ENCODE results near the gene COP1.

The COP1 gene

DNA sequence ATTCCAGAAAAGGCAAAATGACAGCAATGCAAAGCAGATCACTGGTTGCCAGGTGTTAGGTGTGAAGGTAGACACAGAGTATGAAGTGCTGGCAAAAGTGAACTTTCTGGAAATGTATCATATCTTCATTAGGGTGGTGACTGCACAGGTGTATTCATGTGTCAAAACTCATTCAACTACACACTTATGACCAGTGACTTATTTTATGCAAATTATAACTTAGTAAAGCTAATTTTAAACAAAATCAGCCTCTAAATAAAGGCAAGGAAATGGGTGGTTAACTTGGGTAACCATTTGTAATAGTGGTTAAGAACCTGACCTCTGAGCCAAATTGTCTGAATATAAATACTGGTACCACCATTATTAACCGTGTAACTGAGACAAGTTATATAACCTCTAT is 7.4 kb downstream of the COP1 start:
- DNase-seq (ENCODE audit: low read depth) = no peak

DNA sequence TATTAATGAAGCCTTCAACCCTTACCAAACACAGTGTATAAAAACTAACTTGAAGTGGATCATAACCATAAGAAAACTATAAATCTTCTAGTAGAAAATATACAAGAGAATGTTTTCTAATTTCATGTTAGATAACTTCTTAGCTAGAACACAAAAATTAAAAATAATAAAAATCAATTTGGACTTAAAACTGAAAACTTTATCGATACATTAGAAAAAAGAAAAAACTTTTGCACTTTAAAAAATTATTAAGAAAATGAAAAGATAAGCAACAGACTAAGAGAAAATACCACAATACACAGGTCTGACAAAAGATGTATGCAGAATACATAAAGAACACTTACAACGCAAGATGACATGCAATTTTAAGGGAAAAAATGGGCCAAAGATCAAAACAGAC is 8.7 kb downstream of the COP1 start:
- DNase-seq (ENCODE audit: low read depth) = no peak

DNA sequence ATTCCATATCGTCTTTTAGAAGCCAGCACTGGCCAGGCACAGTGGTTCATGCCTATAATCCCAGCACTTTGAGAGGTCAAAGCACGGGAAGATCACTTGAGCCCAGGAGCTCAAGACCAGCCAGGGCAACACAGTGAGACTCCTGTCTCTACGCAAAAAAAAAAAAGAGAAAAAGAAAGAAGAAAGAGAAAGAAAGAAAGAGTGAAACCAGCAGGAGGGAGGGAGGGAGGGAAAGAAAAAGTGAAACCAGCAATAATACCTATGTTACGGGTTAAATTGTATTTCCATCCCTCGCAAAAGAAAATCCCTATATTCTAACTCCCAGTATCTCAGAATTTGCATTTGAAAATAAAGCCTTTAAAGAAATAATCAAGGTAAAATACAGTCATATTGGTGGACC is 10.4 kb downstream of the COP1 start:
- no peak for DNase-seq (ENCODE audit: low read depth)

DNA sequence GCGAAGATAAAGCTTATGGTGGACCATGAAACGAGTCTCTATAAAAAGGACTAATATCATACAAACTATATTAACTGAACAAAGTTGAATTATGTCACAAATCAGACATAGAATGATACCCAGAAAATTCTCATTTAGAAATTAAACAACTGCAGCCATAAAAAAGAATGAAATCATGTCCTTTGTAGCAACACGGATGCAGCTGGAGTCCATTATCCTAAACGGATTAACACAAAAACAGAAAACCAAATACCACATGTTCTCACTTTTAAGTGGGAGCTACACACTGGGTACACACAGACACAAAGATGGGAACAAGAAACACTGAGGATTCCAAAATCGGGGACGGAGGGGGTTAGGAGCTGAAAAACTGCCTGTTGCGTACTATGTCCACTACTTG is 11.5 kb downstream of the COP1 start:
- DNase-seq (ENCODE audit: low read depth) = no peak

DNA sequence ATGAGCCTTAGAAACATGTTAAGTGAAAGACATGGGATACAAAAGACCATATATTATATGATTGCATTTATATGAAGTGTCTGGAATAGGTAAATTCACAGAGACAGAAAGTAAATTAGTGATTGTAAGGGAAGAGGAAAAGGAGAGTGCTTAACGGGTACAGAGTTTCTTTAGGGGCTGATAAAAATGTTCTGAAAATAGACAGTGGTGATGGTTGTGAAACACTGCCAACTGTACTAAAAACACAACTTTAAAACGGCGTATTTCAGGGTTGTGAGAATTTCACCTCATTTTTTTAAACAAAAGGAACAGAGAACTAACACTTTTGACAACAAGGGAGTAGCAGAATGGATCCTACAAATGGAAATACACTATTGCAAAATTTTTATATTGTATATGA is 13.4 kb downstream of the COP1 start:
- no peak for DNase-seq (ENCODE audit: low read depth)

DNA sequence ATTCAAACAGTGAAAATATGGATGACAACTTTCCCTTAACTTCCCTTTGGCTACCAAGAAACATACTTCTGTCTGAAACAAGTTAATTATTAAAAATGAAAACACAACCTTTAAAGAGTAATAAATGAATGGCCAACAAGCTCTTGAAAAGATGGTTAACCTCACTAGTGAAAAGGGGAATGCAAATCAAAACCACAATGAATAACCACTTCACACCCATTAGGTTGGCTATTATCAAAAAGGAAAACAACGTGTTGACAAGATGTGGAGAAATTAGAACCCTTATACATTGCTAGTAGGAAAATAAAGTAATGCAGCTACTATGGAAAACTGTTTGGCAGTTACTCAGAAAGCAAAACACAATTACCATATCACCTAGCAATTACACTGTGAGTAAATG is 14.1 kb downstream of the COP1 start:
- DNase-seq (ENCODE audit: low read depth) = no peak

DNA sequence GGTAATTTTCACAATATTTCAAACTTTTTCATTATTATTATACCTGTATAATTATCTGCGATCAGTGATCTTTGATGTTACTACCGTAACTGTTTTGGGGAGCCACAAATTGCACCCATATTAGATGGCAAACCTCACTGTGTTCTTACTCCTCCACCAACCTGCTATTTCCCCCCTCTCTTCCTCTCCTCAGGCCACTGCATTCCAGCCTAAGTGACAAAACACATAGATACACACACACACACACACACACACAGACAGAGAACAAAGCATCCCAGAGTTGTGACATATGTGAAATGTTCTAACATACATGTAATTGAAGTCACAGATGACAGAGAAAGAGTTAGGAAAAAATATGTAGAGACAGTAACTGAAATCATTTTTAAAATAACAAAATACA is 18.5 kb downstream of the COP1 start:
- DNase-seq (ENCODE audit: low read depth) = no peak

DNA sequence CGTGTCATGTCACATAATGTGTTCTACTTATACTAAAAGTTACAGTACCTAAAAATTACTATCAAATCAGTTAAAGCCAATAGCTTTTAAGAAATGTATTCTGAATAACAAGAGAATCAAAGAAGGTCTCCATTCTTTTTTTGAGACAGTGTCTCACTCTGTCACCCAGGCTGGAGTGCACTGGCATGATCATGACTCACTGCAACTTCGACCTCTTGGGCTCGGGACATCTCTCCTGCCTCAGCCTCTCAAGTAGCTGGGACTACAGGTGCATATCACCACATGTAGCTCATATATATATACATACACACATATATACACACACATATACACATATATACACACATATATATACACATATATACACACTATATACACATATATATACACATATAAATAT is 20.1 kb downstream of the COP1 start:
- DNase-seq (ENCODE audit: low read depth) = no peak

DNA sequence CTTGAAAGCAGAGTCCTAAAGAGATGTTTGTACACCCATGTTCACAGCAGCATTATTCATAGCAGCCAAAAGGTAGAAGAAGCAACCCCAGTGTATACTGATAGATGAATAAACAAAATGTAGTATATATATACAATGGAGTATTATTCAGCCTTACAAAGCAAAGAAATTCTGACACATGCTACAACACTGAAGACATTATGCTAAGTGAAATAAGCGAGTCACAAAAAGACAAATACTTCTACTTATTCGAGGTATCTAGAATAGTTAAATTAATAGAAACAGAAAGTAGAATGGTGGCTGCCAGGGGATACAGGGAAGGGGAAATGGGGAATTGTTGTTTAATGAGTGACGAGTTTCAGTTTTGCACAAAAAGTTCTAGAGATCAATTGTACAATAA is 23.5 kb downstream of the COP1 start:
- no peak for DNase-seq (ENCODE audit: low read depth)

DNA sequence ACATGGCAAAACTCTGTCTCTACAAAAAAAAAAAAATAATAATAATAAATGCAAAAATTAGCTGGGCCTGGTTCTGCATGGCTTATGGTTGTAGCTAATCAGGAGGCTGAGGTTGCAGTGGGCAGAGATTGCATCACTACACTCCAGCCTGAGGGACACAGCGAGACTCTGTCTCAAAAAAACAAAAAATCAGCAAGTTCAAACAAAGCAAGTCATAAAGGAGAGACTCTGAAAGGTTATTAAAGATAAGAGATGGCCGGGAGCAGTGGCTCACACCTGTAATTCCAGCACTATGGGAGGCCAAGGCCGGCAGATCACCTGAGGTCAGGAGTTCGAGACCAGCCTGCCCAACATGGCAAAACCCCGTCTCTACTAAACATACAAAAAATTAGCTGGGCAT is 28.8 kb downstream of the COP1 start:
- DNase-seq (ENCODE audit: low read depth) = no peak

DNA sequence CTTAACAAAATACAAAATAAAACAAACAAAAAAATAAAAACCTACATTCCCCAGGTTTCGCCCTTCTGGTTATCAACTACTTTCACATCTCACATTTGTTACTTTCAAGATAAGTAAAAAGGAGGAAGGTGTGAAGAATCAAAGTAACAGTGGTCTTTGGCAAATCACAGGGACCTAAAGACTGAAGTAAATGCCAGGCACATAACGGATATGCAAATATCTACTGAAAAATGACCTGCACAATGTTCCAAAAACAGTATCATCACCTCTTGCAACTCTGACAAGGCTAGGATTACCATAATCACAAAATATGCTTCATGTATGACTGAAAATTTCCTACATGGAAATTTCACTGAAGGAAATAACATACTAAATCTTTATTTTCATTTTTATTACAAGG is 29.3 kb downstream of the COP1 start:
- no peak for DNase-seq (ENCODE audit: low read depth)

DNA sequence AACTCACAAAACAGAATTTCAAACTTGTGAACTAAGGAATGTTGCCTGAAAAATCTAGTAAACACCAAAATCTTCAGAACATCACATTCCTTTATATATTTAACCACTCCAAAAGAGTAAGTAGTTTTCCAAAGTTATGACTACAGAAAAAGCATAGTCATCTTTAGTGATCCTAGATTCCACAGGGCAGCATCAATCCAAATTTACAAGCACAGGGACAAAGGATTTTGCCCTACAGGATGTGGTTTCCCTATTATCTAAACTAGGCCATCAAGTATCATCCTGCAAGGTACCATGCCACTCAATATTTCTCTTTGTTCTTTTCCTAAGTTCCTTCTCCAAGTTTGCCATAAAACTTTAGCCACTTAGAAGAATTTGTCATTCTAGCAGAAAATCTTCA is 33.0 kb downstream of the COP1 start:
- no peak for DNase-seq (ENCODE audit: low read depth)

DNA sequence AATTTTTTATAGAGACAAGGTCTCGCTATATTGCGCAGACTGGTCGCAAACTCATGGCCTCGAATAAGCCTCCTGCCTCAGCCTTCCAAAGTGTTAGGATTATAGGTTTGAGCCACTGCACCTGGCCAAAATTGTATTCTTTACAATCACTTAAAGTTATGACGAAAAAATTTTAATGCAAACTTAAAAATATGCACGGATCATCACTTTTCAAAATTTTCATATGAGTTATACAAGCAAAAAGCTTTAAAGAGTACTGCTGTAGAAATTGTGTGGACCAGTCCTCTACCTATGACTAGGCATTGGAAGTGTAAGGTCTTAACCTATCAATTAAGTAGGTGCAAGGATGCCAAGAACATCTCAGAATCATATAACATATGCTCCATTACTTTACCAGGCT is 34.9 kb downstream of the COP1 start:
- no peak for DNase-seq (ENCODE audit: low read depth)

DNA sequence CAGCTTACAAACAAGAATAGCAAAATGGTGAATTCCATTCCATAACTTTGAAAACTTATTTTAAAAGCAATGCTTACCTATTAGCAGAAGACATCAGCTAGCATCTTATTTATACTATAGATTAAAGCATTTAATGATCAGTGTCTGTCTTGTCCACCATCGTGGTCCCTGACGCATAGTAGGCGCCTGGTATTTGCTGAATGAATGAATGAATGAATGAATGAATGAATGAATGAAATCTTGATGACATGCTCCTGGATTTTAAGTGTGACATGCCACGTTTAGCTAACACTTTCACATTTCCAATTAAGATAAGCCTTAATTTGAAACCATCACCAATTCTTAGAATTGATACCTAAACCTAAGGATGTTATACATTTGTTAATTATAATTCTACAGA is 39.9 kb downstream of the COP1 start:
- DNase-seq (ENCODE audit: low read depth) = no peak

DNA sequence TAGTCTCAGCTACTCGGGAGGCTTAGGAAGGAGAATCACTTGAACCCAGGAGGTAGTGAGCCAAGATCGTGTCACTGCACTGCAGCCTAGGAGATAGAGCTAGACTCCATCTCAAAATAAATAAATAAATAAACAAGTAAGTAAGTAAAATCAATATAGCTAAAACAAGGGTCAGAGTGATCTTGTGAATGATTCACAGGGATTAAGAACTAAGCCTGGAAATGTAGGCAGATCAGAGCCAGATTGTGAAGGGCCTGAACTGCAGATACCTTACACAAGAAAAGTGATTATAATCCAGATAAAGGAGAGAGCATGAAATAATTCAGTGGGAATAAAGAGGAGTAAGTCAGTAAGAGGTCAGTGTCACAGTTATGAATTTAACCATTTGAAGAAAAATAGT is 41.5 kb downstream of the COP1 start:
- no peak for DNase-seq (ENCODE audit: low read depth)

DNA sequence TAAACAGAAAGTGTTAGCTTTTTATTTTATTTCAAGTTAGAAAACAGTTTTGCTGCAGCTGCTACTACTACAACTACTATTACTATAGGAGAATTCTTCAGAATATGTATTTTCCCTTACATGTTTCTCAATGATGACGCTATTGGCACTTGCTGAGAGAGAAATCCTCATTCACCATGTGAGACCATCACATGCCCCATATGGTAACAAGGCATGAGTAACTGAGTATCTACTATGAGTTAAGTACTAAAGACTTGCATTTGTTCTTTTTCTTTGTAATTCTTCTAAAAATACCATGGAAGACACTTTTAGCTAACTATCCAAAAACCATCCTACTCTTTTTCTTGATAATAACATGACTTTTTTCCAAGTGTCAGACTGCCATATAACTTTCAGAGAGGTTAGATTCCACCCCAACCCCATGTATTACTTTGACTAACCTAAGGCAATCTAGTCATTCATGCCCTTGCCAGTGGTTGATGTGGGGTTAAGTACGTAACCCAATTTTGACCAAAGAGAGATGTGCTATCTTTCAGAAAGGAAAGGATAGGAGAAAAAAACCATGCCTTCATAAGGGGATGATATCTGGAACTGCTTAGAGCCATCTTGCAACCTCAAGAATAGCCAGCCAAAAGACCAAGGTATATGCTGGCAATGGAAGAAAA is 42.9 kb downstream of the COP1 start:
- no peak for DNase-seq (ENCODE audit: low read depth)

DNA sequence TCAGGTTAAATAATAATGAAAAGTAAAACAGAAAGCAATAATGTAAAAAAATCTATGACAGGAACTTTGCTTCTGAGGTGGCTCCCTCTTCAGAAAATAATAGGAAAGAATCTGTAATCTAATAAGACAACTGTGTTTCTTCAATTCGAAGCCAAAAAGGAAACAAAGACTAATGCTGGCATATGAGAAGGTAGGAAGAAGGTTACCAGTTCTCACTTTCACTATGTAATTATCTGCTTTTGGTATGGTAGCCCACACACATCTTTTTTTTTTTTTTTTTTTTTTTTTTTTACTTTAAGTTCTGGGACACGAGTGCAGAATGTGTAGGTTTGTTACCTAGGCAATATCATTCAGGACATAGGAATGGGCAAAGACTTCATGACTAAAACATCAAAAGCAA is 47.1 kb downstream of the COP1 start:
- DNase-seq (ENCODE audit: low read depth) = no peak

DNA sequence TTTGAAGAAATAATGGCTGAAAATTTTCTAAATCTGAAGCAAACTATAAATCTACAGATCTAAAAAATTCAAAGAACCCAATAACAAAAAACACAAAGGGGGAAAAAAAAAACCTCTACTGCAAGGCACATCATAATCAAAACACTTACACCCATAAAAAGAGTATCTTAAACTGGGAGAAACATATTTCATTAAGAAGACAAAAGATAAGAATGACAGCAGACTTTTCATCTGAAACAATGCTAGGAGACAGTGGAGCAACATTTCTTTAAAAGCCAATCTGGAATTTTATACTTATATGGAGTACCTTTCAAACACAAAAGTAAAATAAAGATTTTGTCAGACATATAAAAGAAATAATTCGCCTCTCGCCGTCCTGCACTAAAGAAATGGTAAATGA is 49.1 kb downstream of the COP1 start:
- DNase-seq (ENCODE audit: low read depth) = no peak

DNA sequence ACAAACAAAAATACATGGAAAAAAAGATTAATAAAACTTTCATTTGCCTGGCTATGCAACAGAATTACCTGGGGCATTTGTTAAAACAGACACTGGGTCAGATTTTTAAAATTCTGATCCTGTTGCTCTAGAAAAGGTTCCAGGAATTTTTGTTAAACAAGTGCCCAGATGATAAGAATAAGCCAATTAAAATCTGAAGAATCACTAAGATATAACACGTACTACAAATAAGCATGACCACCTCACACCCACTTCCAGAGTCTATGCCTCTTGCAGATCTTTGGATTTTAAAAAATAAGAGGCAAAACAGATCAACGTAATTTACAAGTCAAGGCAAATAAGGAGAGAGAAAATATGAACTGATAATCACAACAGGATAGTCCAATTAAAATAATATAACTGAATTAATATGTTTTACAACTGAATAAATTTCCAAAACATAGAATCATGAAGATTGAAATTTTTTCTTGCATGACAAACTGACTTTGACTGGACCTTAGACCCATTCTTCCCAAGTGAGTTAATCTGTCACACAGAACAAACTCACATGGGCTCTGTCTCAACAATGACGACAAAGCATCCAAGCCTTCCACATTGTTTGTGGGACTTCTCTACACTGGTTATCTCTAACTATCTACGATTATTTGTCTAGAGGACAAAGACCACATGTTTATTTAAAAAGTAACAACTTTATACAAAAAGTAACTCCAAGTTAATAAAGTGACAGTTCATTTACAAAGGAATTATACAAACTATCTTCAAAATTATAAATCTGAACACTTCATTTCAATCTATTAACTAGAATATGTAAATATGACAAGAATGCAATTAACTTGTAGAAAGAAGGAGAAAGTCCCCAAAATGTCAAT is 56.9 kb downstream of the COP1 start:
- no peak for DNase-seq (ENCODE audit: low read depth)

DNA sequence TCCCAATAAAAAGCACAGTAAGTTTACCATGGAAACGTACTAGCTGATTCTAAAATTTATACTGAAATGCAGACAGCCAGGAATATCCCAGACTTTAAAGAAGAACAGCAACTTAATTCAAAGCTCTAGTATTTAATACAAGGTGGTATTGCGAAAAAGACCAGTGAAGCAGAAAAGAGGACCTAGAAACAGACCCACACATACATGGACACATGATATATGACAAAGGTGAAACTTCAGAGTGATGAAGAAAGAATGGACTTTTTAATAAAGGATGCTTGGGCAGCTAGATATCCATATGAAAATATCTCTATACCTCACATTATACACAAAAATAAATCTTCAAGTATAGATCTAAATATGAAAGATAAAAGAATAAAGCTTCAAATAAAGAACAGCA is 62.6 kb downstream of the COP1 start:
- DNase-seq (ENCODE audit: low read depth) = no peak

DNA sequence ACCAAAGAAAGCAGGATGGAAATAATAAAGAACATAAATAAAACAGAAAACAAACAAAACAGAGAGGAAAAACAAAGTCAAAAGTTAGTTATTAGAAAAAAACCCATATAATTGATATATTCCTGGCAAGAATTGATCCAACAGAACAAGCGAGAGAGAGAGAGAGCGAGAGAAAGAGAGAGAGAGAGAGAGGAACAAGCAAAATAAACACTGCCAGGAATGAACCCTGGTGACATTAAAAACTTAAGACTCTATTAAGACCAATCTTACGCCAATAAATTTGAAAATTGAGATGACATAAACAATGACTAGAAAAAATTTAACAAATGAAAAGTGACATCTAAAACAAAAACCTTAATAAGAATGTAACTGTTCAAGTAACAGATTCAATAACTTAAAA is 64.1 kb downstream of the COP1 start:
- no peak for DNase-seq (ENCODE audit: low read depth)

DNA sequence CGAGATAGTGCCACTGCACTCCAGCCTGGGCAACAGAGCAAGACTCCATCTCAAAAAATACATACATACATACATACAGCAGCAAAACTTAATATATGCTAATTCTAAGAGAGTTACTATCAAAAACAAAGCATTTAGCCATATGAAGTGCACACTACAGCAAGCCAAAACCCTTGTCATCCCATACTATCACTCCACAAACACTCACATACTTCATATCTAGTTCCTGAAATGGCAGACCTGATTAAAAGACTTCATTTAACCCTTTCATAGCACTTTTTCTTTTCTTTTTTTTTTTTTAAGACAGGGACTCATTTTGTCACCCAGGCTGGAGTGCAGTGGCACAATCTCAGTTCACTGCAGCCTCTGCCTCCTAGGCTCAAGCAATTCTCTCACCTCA is 65.6 kb downstream of the COP1 start:
- no peak for DNase-seq (ENCODE audit: low read depth)

DNA sequence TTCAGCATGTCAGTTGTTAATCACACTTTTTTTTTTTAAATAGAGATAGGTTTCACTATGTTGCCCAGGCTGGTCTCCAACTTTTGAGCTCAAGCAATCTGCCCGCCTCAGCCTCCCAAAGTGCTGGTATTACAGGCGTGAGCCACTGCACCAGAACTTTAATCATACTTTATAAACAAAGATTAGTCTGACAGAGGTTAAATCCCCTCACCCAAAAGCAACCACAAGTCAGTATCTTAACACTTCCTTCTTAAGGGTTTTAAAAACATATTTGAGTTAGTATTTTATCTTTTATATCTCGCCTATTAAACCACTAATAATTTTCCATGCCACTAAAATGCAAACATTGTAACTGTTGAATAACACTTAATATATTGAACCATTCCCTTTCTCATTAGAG is 70.2 kb downstream of the COP1 start:
- DNase-seq (ENCODE audit: low read depth) = no peak

DNA sequence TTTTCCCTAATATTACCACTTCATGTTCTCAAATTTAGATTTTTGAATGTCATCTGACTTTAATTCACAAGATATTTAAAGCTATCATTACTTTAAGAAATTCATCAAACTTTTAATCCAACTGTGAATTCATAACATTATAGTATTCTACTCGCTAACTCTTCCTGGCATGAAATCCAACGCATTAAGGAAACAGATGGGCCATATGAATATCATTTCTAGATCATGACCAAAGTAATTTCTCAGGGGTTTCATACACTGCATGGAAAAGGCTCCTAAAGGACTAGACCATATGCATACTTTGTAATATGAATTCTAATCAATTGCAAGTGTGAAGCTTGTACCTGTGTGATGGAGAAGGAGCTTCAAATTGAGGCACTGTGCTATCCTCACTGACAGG is 72.4 kb downstream of the COP1 start:
- DNase-seq (ENCODE audit: low read depth) = no peak

Measured in stimulated activated CD4-positive, alpha-beta T cell treated with anti-CD3 and anti-CD28 coated beads, Interleukin-2, amount 100 ng/mL, for 4 hours (primary cell).